A673 (cell line): ENCODE data around the gene BBS9. TPM values are rescaled to one million over a fixed set of nuclear protein-coding genes. Genes with fewer than 3 reads are reported as not detected.

Experiments
- BruUV-seq: library from RNA; stranded (reverse); fragments of 400-500 nt; replicated peaks from 2 replicates; lab custom pipeline; 2021; lab: Mats Ljungman, UMichigan
- CTCF ChIA-PET: fragments of 300-600 bp; sonication (Branson Sonifier 250); formaldehyde crosslinking; loops from one replicate; lab custom pipeline; 2022; ENCODE audit warnings: antibody characterized with exemption; lab: Charles Lee
- POLR2A ChIA-PET: fragments of 300-600 bp; sonication (Branson Sonifier 250); formaldehyde crosslinking; loops from one replicate; lab custom pipeline; 2022; ENCODE audit warnings: antibody characterized with exemption; ENCODE audit not compliant: low non-redundant PET; lab: Charles Lee
- DNase-seq: peaks from one replicate; pipeline ENCODE4 v3.0.0-alpha.2; 2015; ENCODE audit warnings: low spot score
- H3K27ac ChIP-seq: fragments of 200-600 bp; sonication (generic); 2 replicates; pipeline ENCODE4 v1.5.1; 2016; ENCODE audit warnings: mixed run types, low read depth, mild to moderate bottlenecking, mixed read lengths, antibody characterized with exemption, low read length; ENCODE audit not compliant: poor library complexity, severe bottlenecking
- H3K27me3 ChIP-seq: fragments of 200-600 bp; sonication (generic); replicated peaks from 2 replicates; pipeline ENCODE4 v1.6.1; 2017; ENCODE audit warnings: mixed run types, low read depth, mild to moderate bottlenecking, mixed read lengths, antibody characterized with exemption, low read length; ENCODE audit not compliant: insufficient read depth, poor library complexity
- H3K36me3 ChIP-seq: fragments of 200-600 bp; sonication (generic); 2 replicates; pipeline ENCODE4 v1.6.1; 2016; ENCODE audit warnings: mixed run types, mild to moderate bottlenecking, mixed read lengths, antibody characterized with exemption, low read length; ENCODE audit not compliant: insufficient read depth, poor library complexity, severe bottlenecking
- H3K4me1 ChIP-seq: fragments of 200-600 bp; sonication (generic); 2 replicates; pipeline ENCODE4 v1.6.1; 2017; ENCODE audit warnings: mixed run types, mild to moderate bottlenecking, mixed read lengths, antibody characterized with exemption, low read length; ENCODE audit not compliant: insufficient read depth, poor library complexity, severe bottlenecking
- H3K4me3 ChIP-seq: fragments of 200-600 bp; sonication (generic); 2 replicates; pipeline ENCODE4 v1.5.1; 2016; ENCODE audit warnings: low read depth, mixed run types, mild to moderate bottlenecking, mixed read lengths, low read length; ENCODE audit not compliant: poor library complexity, severe bottlenecking
- H3K9me3 ChIP-seq: fragments of 200-600 bp; sonication (generic); 2 replicates; pipeline ENCODE4 v1.6.1; 2016; ENCODE audit warnings: mixed run types, low read depth, mild to moderate bottlenecking, mixed read lengths, antibody characterized with exemption, low read length; ENCODE audit not compliant: poor library complexity, severe bottlenecking
- EZH2 ChIP-seq: fragments of 200-600 bp; sonication (generic); IDR thresholded peaks from 2 replicates; pipeline ENCODE4 v1.6.1; 2017; ENCODE audit warnings: borderline replicate concordance, low read depth, mild to moderate bottlenecking, mixed read lengths, antibody characterized with exemption, low read length; ENCODE audit not compliant: poor library complexity, severe bottlenecking
- intact Hi-C: fragments of 100-400 bp; cut with micrococcal nuclease; formaldehyde crosslinking; loops from one replicate; pipeline ENCODE4 v1.10.0; 2022; ENCODE audit not compliant: unreplicated experiment
- total RNA-seq: library from RNA; stranded (reverse); gene quantifications from 2 replicates; pipeline ENCODE4 v1.2.3, GENCODE V29; 2021
- TF ChIP-seq, protein P1 (sequence below): fragments of 300-800, 200-600 bp; sonication (generic); conservative IDR thresholded peaks from 2 replicates; pipeline ENCODE4 v1.5.1; 2017; ENCODE audit warnings: low read depth, mild to moderate bottlenecking, antibody characterized with exemption, low read length, moderate library complexity, mixed read lengths

BBS9 gene
- total RNA-seq, 1 experiment from 2014 or later = 9.4 TPM

DNA sequence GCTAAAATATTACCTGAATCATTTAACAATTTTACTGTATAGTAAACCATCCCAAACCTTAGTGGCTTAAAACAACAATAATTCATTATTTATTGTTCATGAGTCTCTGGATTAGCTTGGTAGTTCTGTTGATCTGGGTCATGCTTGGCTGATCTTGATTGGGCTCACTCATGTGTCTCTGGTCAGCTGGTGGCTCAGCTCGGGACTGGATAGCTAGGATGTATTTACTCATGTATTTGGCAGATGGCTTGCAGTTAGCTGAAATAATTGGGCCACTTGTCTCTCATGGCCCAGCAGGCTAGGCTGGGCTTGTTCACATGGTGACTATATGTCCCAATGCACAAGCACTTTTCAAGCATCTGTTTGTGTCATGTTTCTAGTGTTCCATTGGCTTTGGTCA, 262.8 kb downstream of the BBS9 start:
- H3K27ac ChIP-seq = no peak overlapping the region
- TF ChIP-seq, protein P1, sequence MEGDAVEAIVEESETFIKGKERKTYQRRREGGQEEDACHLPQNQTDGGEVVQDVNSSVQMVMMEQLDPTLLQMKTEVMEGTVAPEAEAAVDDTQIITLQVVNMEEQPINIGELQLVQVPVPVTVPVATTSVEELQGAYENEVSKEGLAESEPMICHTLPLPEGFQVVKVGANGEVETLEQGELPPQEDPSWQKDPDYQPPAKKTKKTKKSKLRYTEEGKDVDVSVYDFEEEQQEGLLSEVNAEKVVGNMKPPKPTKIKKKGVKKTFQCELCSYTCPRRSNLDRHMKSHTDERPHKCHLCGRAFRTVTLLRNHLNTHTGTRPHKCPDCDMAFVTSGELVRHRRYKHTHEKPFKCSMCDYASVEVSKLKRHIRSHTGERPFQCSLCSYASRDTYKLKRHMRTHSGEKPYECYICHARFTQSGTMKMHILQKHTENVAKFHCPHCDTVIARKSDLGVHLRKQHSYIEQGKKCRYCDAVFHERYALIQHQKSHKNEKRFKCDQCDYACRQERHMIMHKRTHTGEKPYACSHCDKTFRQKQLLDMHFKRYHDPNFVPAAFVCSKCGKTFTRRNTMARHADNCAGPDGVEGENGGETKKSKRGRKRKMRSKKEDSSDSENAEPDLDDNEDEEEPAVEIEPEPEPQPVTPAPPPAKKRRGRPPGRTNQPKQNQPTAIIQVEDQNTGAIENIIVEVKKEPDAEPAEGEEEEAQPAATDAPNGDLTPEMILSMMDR = no peak
- no peak for TF ChIP-seq EZH2
- no peaks in the 10 kb centered on the region for H3K9me3 ChIP-seq
- no peaks in the 10 kb centered on the region for H3K27me3 ChIP-seq
- ChIA-PET POLR2A (no interaction called here), CTCF (no interaction called here)
- no TSS peak for BruUV-seq
- H3K36me3 ChIP-seq = no peaks in the 10 kb centered on the region
- H3K4me1 ChIP-seq = no peaks in the 10 kb centered on the region
- no peak overlapping the region for H3K4me3 ChIP-seq
- intact Hi-C loops = loop anchor here (2.0 kb wide), 1 partner anchor 33 kb away; no protein-coding TSS in a partner anchor
- no peak for DNase-seq

DNA sequence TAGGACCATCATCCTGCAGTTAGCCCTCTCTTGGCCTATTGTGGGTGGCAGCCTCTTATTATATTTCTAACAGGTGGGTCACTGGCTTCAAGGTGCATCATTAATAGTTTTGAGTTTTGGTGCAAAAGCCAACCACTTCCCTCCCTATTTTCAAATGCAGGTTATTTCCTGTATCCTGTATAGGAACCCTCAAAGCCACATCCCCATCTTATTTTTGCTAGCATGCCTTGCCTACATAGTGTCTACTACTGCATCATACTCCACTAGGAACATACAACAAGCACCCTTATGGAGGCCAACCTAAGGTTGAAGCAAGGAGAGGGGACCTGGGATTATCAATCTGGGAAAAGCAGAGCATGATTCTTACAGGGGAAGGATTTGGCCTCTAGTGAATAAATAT, 264.4 kb downstream of the BBS9 start:
- ChIA-PET POLR2A (no interaction called here), CTCF (no interaction called here)
- intact Hi-C loops = loop anchor here (2.0 kb wide), 1 partner anchor 35 kb away; no protein-coding TSS in a partner anchor
- BruUV-seq = no TSS peak
- DNase-seq = no peak
- Histone ChIP-seq H3K9me3 (no peaks in the 10 kb centered on the region), H3K4me3 (no peak overlapping the region), H3K36me3 (no peaks in the 10 kb centered on the region), H3K27me3 (no peaks in the 10 kb centered on the region), H3K27ac (no peak overlapping the region), H3K4me1 (no peaks in the 10 kb centered on the region)
- TF ChIP-seq EZH2 = no peak
- TF ChIP-seq, protein P1 = no peak

DNA sequence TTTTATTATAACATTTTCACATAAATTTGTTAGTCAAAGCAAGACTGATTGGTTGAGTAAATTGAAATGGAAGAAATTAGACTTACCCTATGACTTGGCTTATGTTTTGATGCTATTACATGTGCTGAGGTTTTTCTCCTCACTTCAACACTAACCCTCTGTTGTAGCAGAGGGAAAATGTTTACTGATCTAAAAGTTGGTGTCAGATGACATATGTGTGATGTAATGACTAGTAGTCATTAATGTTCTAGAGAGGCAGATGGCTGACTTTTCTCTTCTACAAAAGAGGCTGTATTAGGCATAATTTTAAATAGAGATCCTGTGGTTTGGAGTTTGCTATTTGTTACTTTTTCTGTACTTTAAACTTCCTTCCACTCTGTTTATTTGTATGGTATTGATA, 266.0 kb downstream of the BBS9 start:
- intact Hi-C loops = no loop called here
- TF ChIP-seq EZH2 = no peak
- TF ChIP-seq, protein P1 = no peak
- ChIA-PET CTCF (no interaction called here), POLR2A (no interaction called here)
- Histone ChIP-seq H3K4me3 (no peak overlapping the region), H3K4me1 (no peaks in the 10 kb centered on the region), H3K9me3 (no peaks in the 10 kb centered on the region), H3K36me3 (no peaks in the 10 kb centered on the region), H3K27ac (no peak overlapping the region), H3K27me3 (no peaks in the 10 kb centered on the region)
- BruUV-seq = no TSS peak
- DNase-seq = no peak
